Measurements from ENCODE around the gene CTU2. TPM values are rescaled to one million over a fixed set of nuclear protein-coding genes. Genes with fewer than 3 reads are reported as not detected.

CTU2 gene
- total and polyA plus RNA-seq, 10 donors: 7.2 to 28.2 (median 15.5) TPM

DNA sequence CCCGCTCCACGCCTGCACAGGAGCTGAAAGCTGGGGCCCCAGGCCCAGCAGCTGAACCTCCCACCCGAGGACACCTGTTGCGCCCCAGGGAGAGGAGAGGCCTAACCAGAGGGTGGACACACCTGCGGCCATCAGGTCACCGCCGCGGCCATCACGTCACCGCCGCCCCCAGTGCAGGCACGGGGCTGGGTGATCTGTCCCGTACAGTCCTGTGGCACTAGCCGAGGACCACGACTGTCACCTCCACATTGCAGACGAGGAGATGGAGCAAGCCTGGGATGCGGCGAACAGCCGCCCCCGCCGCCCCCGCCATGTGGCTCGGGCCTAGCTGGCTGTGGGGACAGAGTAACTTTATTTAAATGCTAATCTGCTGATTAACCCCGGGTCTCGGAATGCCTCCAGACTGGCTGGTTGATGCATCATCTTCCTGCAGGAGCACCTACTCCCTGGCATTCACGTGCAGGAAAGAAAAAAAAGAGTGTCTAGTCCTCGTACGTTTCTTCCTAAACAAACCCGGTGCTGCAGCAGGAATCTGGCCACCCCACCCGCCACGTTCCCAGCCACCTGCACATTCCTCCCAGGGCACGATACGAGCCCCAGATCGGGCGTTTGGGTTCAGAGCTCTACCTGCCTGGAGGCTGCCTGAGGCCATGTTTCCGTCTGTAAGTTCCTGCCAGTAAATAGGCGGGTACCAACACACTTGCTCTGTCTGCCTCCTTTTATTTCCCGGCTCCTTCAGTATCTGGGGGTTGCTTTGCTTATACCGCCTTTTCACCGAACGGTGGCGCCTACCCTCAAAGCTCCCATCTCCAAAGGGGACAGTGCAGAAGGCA is 48.8 kb downstream of the CTU2 start:
- H3K27me3 ChIP-seq (replicated peaks in 1 of 7): no peaks in the 10 kb centered on the region
- no peak overlapping the region for H3K4me3 ChIP-seq
- peaks cover 13 to 78% (median 42%) of the 10 kb centered on the region in 6 donors for H3K4me1 ChIP-seq
- peaks cover 0 to 8% (median 0%) of the 10 kb centered on the region in 8 donors for H3K9me3 ChIP-seq
- no peak for TF ChIP-seq POLR2A (IDR thresholded peaks at IDR 0.05)
- peak in 1 of 3 donors; percentile 22 for TF ChIP-seq POLR2AphosphoS5 (IDR thresholded peaks at IDR 0.05)
- peaks cover 0 to 54% (median 4%) of the 10 kb centered on the region in 6 donors for H3K36me3 ChIP-seq
- intact Hi-C loops (cut with DNase I; ENCODE audit: low total_unique reads): no loop called here
- H3K27ac ChIP-seq: no peak overlapping the region
- WGBS, 5 donors: 76 to 88% (median 82%) methylated on average over 22 to 42 of the region's 42 CpGs
- no peak for DNase-seq

GRCh38 chr16:88755745-88756443 is 49.6 kb downstream of the CTU2 start:
- DNase-seq: no peak
- peaks cover 0 to 51% (median 4%) of the 10 kb centered on the region in 6 donors for H3K36me3 ChIP-seq
- 81 to 95% (median 86%) methylated on average over 13 to 23 of the region's 23 CpGs for WGBS, 5 donors
- no peaks in the 10 kb centered on the region for H3K27me3 ChIP-seq (replicated peaks in 1 of 7)
- intact Hi-C loops (cut with DNase I; ENCODE audit: low total_unique reads): no loop called here
- peaks cover 0 to 8% (median 0%) of the 10 kb centered on the region in 8 donors for H3K9me3 ChIP-seq
- no peak overlapping the region for H3K27ac ChIP-seq
- H3K4me1 ChIP-seq: peaks cover 13 to 80% (median 48%) of the 10 kb centered on the region in 6 donors
- no peak overlapping the region for H3K4me3 ChIP-seq
- TF ChIP-seq CTCF (IDR thresholded peaks at IDR 0.05 in 8 of 11, conservative IDR thresholded peaks at IDR 0.05 in 3 of 11) (no peak), POLR2AphosphoS5 (IDR thresholded peaks at IDR 0.05) (no peak), POLR2A (IDR thresholded peaks at IDR 0.05) (no peak)

DNA sequence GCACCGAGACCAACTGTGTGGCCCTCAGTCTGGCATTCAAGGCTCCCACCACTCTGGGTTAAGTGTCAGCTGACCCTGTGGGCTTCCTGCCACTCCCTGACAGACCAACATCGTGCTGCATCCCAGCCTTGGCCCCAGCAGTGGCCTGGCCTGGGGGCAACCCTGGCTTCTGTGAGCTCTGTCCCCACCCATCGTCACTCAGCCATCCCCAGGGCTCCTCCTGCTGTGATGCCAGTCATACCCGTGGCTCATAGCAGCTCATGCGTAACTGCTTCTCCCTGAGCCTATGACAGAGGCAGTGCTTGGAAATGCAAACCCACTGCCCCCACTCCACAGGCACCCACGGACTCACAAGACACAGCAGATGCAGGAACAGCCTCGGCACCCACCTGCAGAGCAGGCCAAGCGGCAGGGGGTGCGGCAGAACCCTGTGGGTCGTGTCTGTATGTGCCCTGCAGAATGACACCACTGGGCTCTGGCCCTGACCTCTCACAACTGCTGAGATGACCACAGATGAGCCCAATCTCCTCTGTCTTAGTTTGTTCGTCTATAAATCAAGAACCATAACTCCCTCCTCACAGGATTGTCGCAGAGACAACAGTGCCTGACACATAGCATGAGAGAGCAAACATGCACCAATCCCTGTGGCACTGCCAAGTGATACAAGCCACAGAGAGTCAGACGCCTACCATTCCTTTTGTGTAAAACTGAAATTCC is 52.1 kb downstream of the CTU2 start:
- H3K27me3 ChIP-seq (replicated peaks in 1 of 7): no peaks in the 10 kb centered on the region
- DNase-seq: no peak
- peaks cover 21 to 94% (median 65%) of the 10 kb centered on the region in 6 donors for H3K4me1 ChIP-seq
- intact Hi-C loops (cut with DNase I; ENCODE audit: low total_unique reads): no loop called here
- peak overlapping the region in 4 of 8 donors; percentile 22 to 73 (median 56) for H3K27ac ChIP-seq
- no peak overlapping the region for H3K4me3 ChIP-seq
- 69 to 82% (median 75%) methylated on average over 10 to 13 of the region's 13 CpGs for WGBS, 5 donors
- peaks cover 0 to 8% (median 0%) of the 10 kb centered on the region in 8 donors for H3K9me3 ChIP-seq
- H3K36me3 ChIP-seq: peaks cover 0 to 48% (median 3%) of the 10 kb centered on the region in 6 donors
- TF ChIP-seq POLR2AphosphoS5 (IDR thresholded peaks at IDR 0.05): peak in 2 of 3 donors; percentile 38 to 66
- no peak for TF ChIP-seq POLR2A (IDR thresholded peaks at IDR 0.05)

GRCh38 chr16:88758944-88759244 is 52.6 kb downstream of the CTU2 start:
- peaks cover 25 to 94% (median 68%) of the 10 kb centered on the region in 6 donors for H3K4me1 ChIP-seq

More at GRCh38 chr16:88758944-88759244, 52.6 kb downstream of the CTU2 start:
- intact Hi-C loops (cut with DNase I; ENCODE audit: low total_unique reads): no loop called here
- H3K27ac ChIP-seq: peak overlapping the region; percentile 22 to 73 (median 42)
- H3K9me3 ChIP-seq: peaks cover 0 to 8% (median 0%) of the 10 kb centered on the region in 8 donors
- no peak for TF ChIP-seq POLR2A (IDR thresholded peaks at IDR 0.05)
- no peak for TF ChIP-seq CTCF (IDR thresholded peaks at IDR 0.05 in 8 of 11, conservative IDR thresholded peaks at IDR 0.05 in 3 of 11)
- no peak for TF ChIP-seq POLR2AphosphoS5 (IDR thresholded peaks at IDR 0.05)
- H3K27me3 ChIP-seq (replicated peaks in 1 of 7): no peaks in the 10 kb centered on the region
- peaks cover 0 to 49% (median 5%) of the 10 kb centered on the region in 6 donors for H3K36me3 ChIP-seq
- no peak overlapping the region for H3K4me3 ChIP-seq
- no peak for DNase-seq
- WGBS, 5 donors: 67 to 84% (median 76%) methylated on average over 6 of the region's 6 CpGs

Data from spleen (tissue), 11 donors.